ENCODE data around the gene PPM1N.

DNA sequence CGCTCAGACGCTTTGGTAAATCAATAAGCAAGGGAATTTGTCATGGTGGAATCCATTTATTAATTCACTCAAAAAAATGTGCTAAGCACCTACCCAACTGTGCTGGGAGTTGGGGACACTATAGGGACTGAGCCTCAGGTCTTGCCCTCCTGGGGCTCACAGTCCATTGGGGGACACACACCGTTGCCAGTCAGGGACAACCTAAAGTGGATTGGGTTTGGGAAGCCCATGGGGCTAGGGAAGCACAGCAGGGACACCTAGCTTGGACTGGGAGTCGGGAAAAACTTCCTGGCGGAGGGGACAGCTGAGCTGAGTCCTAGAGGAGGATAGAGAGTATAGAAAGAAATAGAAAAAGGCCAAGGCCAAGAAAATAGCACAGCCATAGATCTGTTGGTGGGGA lies 21.9 kb upstream of the PPM1N start:
- TF ChIP-seq, protein P1, sequence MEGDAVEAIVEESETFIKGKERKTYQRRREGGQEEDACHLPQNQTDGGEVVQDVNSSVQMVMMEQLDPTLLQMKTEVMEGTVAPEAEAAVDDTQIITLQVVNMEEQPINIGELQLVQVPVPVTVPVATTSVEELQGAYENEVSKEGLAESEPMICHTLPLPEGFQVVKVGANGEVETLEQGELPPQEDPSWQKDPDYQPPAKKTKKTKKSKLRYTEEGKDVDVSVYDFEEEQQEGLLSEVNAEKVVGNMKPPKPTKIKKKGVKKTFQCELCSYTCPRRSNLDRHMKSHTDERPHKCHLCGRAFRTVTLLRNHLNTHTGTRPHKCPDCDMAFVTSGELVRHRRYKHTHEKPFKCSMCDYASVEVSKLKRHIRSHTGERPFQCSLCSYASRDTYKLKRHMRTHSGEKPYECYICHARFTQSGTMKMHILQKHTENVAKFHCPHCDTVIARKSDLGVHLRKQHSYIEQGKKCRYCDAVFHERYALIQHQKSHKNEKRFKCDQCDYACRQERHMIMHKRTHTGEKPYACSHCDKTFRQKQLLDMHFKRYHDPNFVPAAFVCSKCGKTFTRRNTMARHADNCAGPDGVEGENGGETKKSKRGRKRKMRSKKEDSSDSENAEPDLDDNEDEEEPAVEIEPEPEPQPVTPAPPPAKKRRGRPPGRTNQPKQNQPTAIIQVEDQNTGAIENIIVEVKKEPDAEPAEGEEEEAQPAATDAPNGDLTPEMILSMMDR (IDR thresholded peaks at IDR 0.05 in 4 of 5, conservative IDR thresholded peaks at IDR 0.05 in 1 of 5), result no peak
- no peak for TF ChIP-seq POLR2A (IDR thresholded peaks at IDR 0.05)
